ENCODE measurements around the gene MGAT3. TPM values are rescaled to one million over a fixed set of nuclear protein-coding genes. Genes with fewer than 3 reads are reported as not detected.

MGAT3 gene
- total RNA-seq, 1 donor from 2014 or later = 32.7 TPM

- peaks cover 6% of the 10 kb centered on the region for H3K36me3 Mint-ChIP-seq (ENCODE audit: insufficient read depth)
- peak overlapping the region; percentile 93 for H3K4me3 Mint-ChIP-seq (ENCODE audit: low read depth)
- peak overlapping the region; percentile 81 for H3K27ac Mint-ChIP-seq
- no peaks in the 10 kb centered on the region for H3K9me3 Mint-ChIP-seq (ENCODE audit: low read depth)
- H3K4me1 Mint-ChIP-seq (ENCODE audit: low read depth) = peaks cover 38% of the 10 kb centered on the region
- no peak for DNase-seq (ENCODE audit: low spot score, unreplicated experiment)
- peak; percentile 31 for TF ChIP-seq CTCF (IDR thresholded peaks at IDR 0.05; ENCODE audit: unreplicated experiment)
- no peaks in the 10 kb centered on the region for H3K27me3 Mint-ChIP-seq
Observed at GRCh38 chr22:39530692-39531331, 74.0 kb downstream of the MGAT3 start.

GRCh38 chr22:39532215-39533073 lies 75.6 kb downstream of the MGAT3 start, which contains the start of gene RPS19BP1:
Gene RPS19BP1 (minus strand): TSS chr22:39532748. CDS start chr22:39532738, 10 bp downstream.
- Mint-ChIP-seq H3K9me3 (ENCODE audit: low read depth) (no peaks in the 10 kb centered on the region), H3K27me3 (no peaks in the 10 kb centered on the region), H3K4me3 (ENCODE audit: low read depth) (peak within 1 kb of the TSS; percentile 93), H3K4me1 (ENCODE audit: low read depth) (peaks cover 34% of the 10 kb centered on the region), H3K36me3 (ENCODE audit: insufficient read depth) (peaks cover 6% of the 10 kb centered on the region), H3K27ac (peak within 1 kb of the TSS; percentile 94)
- no peak for TF ChIP-seq CTCF (IDR thresholded peaks at IDR 0.05; ENCODE audit: unreplicated experiment)
- peak; percentile 97 for DNase-seq (ENCODE audit: low spot score, unreplicated experiment)

GRCh38 chr22:39534092-39534506 lies 77.3 kb downstream of the MGAT3 start:
- no peak for TF ChIP-seq CTCF (IDR thresholded peaks at IDR 0.05; ENCODE audit: unreplicated experiment)
- H3K4me1 Mint-ChIP-seq (ENCODE audit: low read depth) = peaks cover 23% of the 10 kb centered on the region
- peaks cover 5% of the 10 kb centered on the region for H3K36me3 Mint-ChIP-seq (ENCODE audit: insufficient read depth)
- no peaks in the 10 kb centered on the region for H3K9me3 Mint-ChIP-seq (ENCODE audit: low read depth)
- no peak for DNase-seq (ENCODE audit: low spot score, unreplicated experiment)
- H3K27ac Mint-ChIP-seq = no peak overlapping the region
- H3K4me3 Mint-ChIP-seq (ENCODE audit: low read depth) = no peak overlapping the region
- H3K27me3 Mint-ChIP-seq = no peaks in the 10 kb centered on the region

GRCh38 chr22:39534591-39535356 lies 78.0 kb downstream of the MGAT3 start:
- Mint-ChIP-seq H3K9me3 (ENCODE audit: low read depth) (no peaks in the 10 kb centered on the region), H3K27ac (no peak overlapping the region)
- TF ChIP-seq CTCF (IDR thresholded peaks at IDR 0.05; ENCODE audit: unreplicated experiment) = peak; percentile 97

GRCh38 chr22:39535357-39535725 lies 78.5 kb downstream of the MGAT3 start:
- TF ChIP-seq CTCF (IDR thresholded peaks at IDR 0.05; ENCODE audit: unreplicated experiment) = no peak
- Mint-ChIP-seq H3K27me3 (peaks cover 3% of the 10 kb centered on the region), H3K36me3 (ENCODE audit: insufficient read depth) (no peaks in the 10 kb centered on the region), H3K4me3 (ENCODE audit: low read depth) (no peak overlapping the region), H3K27ac (no peak overlapping the region), H3K9me3 (ENCODE audit: low read depth) (no peaks in the 10 kb centered on the region), H3K4me1 (ENCODE audit: low read depth) (peaks cover 16% of the 10 kb centered on the region)
- DNase-seq (ENCODE audit: low spot score, unreplicated experiment) = no peak

More at GRCh38 chr22:39534591-39535356, 78.0 kb downstream of the MGAT3 start:
- no peak overlapping the region for H3K4me3 Mint-ChIP-seq (ENCODE audit: low read depth)
- H3K36me3 Mint-ChIP-seq (ENCODE audit: insufficient read depth) = peaks cover 4% of the 10 kb centered on the region
- no peaks in the 10 kb centered on the region for H3K27me3 Mint-ChIP-seq
- peaks cover 19% of the 10 kb centered on the region for H3K4me1 Mint-ChIP-seq (ENCODE audit: low read depth)
- peak; percentile 93 for DNase-seq (ENCODE audit: low spot score, unreplicated experiment)

All from progenitor cell of endocrine pancreas (in vitro differentiated cells).